Ovary (tissue), 3 donors: ENCODE results near the gene MSMP.

ENCODE experiments used
- POLR2A ChIP-seq: fragments of 450-650 bp; IDR thresholded peaks from one replicate; pipeline ENCODE4 v1.6.1; 2017; ENCODE audit warnings: antibody characterized with exemption, mild to moderate bottlenecking, moderate library complexity
- TF ChIP-seq, protein P1 (sequence below), 3 donors: fragments of 450-650 bp in 2 of 3; fragments of 200-600 bp in 1 of 3; IDR thresholded peaks; one replicate each; pipeline versions ENCODE4 v1.5.1 to v1.8.0; 2016 to 2022; ENCODE audit warnings: antibody characterized with exemption in 3 of 3, mild to moderate bottlenecking in 1 of 3
- donor health status: DM: no; HTN: no; CAD: no.

DNA sequence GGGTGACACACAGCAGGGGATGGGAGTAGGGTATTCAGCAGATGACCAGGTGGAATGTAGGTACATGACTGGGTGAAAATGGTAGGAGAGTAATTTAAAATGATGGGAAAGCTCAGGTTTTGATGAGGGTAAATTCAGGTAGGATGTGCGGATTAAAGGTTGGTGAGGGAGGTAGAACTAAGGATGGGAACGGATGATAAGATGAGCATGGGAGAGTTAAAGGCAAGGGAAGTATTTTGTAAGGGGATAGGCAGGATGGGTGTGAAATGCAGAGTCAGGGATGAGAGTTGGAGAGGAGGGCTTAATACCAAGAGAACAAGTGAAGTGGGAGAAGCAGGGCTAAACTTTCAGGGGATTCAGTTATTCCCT, 23.6 kb downstream of the MSMP start:
- TF ChIP-seq, protein P1, sequence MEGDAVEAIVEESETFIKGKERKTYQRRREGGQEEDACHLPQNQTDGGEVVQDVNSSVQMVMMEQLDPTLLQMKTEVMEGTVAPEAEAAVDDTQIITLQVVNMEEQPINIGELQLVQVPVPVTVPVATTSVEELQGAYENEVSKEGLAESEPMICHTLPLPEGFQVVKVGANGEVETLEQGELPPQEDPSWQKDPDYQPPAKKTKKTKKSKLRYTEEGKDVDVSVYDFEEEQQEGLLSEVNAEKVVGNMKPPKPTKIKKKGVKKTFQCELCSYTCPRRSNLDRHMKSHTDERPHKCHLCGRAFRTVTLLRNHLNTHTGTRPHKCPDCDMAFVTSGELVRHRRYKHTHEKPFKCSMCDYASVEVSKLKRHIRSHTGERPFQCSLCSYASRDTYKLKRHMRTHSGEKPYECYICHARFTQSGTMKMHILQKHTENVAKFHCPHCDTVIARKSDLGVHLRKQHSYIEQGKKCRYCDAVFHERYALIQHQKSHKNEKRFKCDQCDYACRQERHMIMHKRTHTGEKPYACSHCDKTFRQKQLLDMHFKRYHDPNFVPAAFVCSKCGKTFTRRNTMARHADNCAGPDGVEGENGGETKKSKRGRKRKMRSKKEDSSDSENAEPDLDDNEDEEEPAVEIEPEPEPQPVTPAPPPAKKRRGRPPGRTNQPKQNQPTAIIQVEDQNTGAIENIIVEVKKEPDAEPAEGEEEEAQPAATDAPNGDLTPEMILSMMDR (IDR thresholded peaks at IDR 0.05) = no peak
- no peak for TF ChIP-seq POLR2A
